ENCODE data around the gene TERF2IP.

DNA sequence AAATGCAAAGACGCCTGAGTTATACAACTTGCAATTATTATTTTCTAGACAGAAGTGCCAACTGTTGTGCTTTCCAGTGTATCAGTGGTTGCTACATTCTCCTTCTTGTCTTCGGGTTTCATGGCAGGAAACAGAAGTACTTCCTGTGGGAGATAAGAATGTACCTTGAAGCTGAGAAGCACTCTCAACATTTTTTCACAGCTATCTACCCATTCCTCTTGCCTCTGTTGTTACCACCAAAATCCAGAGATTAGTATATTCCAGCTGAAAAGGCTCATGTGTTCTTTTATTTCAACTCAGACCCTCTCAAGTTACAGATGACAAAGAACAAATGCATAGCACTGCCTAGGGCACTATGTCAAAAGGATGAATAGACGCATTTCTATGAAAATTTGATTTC lies 19.7 kb upstream of the TERF2IP start:
- TF ChIP-seq POLR2A (IDR thresholded peaks at IDR 0.05) (no peak), POLR2AphosphoS5 (IDR thresholded peaks at IDR 0.05; ENCODE audit: insufficient read depth in 1 of 2, low read depth in 1 of 2) (no peak)
